K562 (cell line): ENCODE data around the gene RGL2. TPM values are rescaled to one million over a fixed set of nuclear protein-coding genes. Genes with fewer than 3 reads are reported as not detected.

Experiments
- ARID2 ChIP-seq: fragments of 450-650 bp; IDR thresholded peaks from 2 replicates; pipeline ENCODE4 v1.6.1; 2017; ENCODE audit warnings: antibody characterized with exemption, mild to moderate bottlenecking
- BHLHE40 ChIP-seq: IDR thresholded peaks from 2 replicates; pipeline ENCODE4 v1.6.1; 2011; ENCODE audit warnings: low read length, improper control_type of control experiment
- CHD1 ChIP-seq: fragments of 200-600 bp; sonication (generic); IDR thresholded peaks from one replicate; pipeline ENCODE4 v1.6.1; 2012; ENCODE audit warnings: mild to moderate bottlenecking, moderate library complexity, low read length, inconsistent platforms
- CHD2 ChIP-seq: IDR thresholded peaks from 2 replicates; pipeline ENCODE4 v1.6.1; 2011; ENCODE audit warnings: low read depth, low read length
- FOXK2 ChIP-seq, 2 experiments: fragments of 450-650 bp; IDR thresholded peaks in 1 of 2; conservative IDR thresholded peaks in 1 of 2; 2 replicates each; pipeline ENCODE4 v1.6.1; 2016; ENCODE audit warnings: low read depth in 2 of 2, mild to moderate bottlenecking in 1 of 2
- GTF3C2 ChIP-seq: IDR thresholded peaks from 3 replicates; pipeline ENCODE4 v1.6.1; 2011; ENCODE audit warnings: borderline replicate concordance, mild to moderate bottlenecking, moderate library complexity; ENCODE audit not compliant: insufficient read length; ENCODE audit errors: extremely low read depth
- HDAC2 ChIP-seq: fragments of 450-650 bp; IDR thresholded peaks from 2 replicates; pipeline ENCODE4 v1.6.1; 2016; ENCODE audit warnings: mild to moderate bottlenecking
- RBFOX2 ChIP-seq: fragments of 200-400 bp; formaldehyde crosslinking; IDR thresholded peaks from 2 replicates; pipeline ENCODE4 v1.6.1; 2017; ENCODE audit warnings: low read depth, mild to moderate bottlenecking, low read length, moderate library complexity
- RBM34 ChIP-seq: fragments of 200-400 bp; formaldehyde crosslinking; IDR thresholded peaks from 2 replicates; pipeline ENCODE4 v1.6.1; 2018; ENCODE audit warnings: low read length, borderline replicate concordance; ENCODE audit not compliant: insufficient read depth
- SIRT6 ChIP-seq: IDR thresholded peaks from one replicate; pipeline ENCODE4 v1.6.1; 2012; ENCODE audit warnings: low read depth, mild to moderate bottlenecking, control low read depth, inconsistent platforms, low read length, moderate library complexity
- polyA plus RNA-seq, 8 experiments: library from polyadenylated mRNA; depleted of rRNA in 4 of 8; stranded (reverse) in 5 of 8; unstranded in 3 of 8; fragments of >200 nt; fragmentation: Nextera tagmentation in 2 of 8; fragmentation: Illumina TruSeq in 1 of 8; extraction: Ambion mirVana in 2 of 8; extraction: Trizol in 1 of 8; gene quantifications; 2 replicates each; pipeline versions ENCODE4 v1.2.1 to v1.2.3, GENCODE V29; 2011 to 2014; ENCODE audit warnings: inconsistent platforms in 1 of 8, missing spikeins in 1 of 8
- total RNA-seq, 7 experiments: library from RNA; depleted of rRNA in 6 of 7; stranded (reverse); fragments of >200 nt in 6 of 7; fragmentation: Illumina TruSeq in 2 of 7; extraction: Trizol in 2 of 7; gene quantifications; 2 replicates each; pipeline versions ENCODE4 v1.2.1 to v1.2.3, GENCODE V29; 2011 to 2021; ENCODE audit warnings: low replicate concordance in 1 of 7
- TF ChIP-seq, protein P1 (sequence below), 2 experiments: fragments of 450-650 bp in 1 of 2; sonication (generic) in 1 of 2; formaldehyde crosslinking in 1 of 2; IDR thresholded peaks; 2 replicates each; pipeline versions ENCODE4 v1.7.1 to v1.9.0; 2016 to 2022; ENCODE audit warnings: inconsistent platforms in 1 of 2, mild to moderate bottlenecking in 1 of 2, missing genetic modification reagents in 1 of 2
- TF ChIP-seq, protein P2 (sequence below), 2 experiments: fragments of 450-650 bp; conservative IDR thresholded peaks; 2 replicates each; pipeline ENCODE4 v1.6.1; 2017; ENCODE audit warnings: mild to moderate bottlenecking in 2 of 2, moderate library complexity in 2 of 2

The RGL2 gene
- total and polyA plus RNA-seq, 9 of the 15 experiments (the other 6 are each of a cell fraction or from before 2014, with no cell fraction given), result 1.8 to 57.1 (median 19.5) TPM

DNA sequence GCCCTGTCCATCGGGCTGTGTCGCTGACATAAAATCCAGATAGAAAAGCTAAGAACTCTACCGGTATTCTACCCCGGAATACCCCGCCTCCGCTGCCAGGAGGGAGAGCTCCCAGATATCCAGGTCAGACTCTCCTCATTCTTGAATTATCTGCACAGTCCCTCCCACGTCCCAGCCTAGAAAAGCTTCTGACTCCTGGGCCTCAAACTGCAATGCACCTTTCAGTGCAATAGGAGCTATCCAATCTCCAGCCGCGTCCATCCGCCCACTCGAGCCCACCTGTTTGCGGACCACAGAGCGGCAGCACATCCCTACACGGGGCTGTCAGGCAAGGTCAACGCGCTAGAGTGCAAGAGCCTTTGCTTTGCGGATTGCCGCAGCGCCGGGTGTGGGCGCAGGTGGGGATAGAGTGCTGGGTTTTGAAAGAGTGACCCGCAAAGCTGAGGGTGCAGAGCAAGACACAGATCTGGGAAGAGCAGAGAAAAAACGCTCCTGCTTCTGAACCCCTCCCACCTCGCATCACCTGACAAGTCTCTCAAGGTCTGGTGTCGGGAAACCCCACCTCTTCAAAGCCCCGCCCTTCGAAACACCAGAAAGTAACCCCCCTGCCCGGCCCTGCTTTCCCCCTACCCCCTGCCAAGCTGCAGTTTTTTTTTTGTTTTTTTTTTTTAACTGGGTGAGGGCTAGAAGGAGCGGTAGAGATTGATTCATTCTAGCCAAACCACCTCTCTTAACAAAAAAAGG lies 13.8 kb upstream of the RGL2 start (continued):
- no peak for TF ChIP-seq GTF3C2
- no peak for TF ChIP-seq CHD2
- TF ChIP-seq HDAC2, result peak; percentile 43; the same call in 1 of the 2 replicates
- TF ChIP-seq SIRT6, result no peak
- TF ChIP-seq BHLHE40, result peak; percentile 15; the same call in 1 of the 2 replicates
- TF ChIP-seq RBM34, result no peak
- 0 out of 2 replicates have a peak, but pooled peaks have one; percentile 7 for TF ChIP-seq ARID2
- peak; percentile 53 for TF ChIP-seq RBFOX2
- TF ChIP-seq, protein P1, sequence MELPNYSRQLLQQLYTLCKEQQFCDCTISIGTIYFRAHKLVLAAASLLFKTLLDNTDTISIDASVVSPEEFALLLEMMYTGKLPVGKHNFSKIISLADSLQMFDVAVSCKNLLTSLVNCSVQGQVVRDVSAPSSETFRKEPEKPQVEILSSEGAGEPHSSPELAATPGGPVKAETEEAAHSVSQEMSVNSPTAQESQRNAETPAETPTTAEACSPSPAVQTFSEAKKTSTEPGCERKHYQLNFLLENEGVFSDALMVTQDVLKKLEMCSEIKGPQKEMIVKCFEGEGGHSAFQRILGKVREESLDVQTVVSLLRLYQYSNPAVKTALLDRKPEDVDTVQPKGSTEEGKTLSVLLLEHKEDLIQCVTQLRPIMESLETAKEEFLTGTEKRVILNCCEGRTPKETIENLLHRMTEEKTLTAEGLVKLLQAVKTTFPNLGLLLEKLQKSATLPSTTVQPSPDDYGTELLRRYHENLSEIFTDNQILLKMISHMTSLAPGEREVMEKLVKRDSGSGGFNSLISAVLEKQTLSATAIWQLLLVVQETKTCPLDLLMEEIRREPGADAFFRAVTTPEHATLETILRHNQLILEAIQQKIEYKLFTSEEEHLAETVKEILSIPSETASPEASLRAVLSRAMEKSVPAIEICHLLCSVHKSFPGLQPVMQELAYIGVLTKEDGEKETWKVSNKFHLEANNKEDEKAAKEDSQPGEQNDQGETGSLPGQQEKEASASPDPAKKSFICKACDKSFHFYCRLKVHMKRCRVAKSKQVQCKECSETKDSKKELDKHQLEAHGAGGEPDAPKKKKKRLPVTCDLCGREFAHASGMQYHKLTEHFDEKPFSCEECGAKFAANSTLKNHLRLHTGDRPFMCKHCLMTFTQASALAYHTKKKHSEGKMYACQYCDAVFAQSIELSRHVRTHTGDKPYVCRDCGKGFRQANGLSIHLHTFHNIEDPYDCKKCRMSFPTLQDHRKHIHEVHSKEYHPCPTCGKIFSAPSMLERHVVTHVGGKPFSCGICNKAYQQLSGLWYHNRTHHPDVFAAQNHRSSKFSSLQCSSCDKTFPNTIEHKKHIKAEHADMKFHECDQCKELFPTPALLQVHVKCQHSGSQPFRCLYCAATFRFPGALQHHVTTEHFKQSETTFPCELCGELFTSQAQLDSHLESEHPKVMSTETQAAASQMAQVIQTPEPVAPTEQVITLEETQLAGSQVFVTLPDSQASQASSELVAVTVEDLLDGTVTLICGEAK (IDR thresholded peaks at IDR 0.05), result no peak
- TF ChIP-seq, protein P1 (CRISPR knock-in tag; IDR thresholded peaks at IDR 0.05), result no peak
- no peak for TF ChIP-seq FOXK2 (conservative IDR thresholded peaks at IDR 0.05 in 1 of 2, IDR thresholded peaks at IDR 0.05 in 1 of 2; ENCODE audit: low read depth in 2 of 2)
- no peak for TF ChIP-seq CHD1
- TF ChIP-seq, protein P2, sequence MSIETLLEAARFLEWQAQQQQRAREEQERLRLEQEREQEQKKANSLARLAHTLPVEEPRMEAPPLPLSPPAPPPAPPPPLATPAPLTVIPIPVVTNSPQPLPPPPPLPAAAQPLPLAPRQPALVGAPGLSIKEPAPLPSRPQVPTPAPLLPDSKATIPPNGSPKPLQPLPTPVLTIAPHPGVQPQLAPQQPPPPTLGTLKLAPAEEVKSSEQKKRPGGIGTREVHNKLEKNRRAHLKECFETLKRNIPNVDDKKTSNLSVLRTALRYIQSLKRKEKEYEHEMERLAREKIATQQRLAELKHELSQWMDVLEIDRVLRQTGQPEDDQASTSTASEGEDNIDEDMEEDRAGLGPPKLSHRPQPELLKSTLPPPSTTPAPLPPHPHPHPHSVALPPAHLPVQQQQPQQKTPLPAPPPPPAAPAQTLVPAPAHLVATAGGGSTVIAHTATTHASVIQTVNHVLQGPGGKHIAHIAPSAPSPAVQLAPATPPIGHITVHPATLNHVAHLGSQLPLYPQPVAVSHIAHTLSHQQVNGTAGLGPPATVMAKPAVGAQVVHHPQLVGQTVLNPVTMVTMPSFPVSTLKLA (conservative IDR thresholded peaks at IDR 0.05), result peak; percentile 32 to 70; a peak in 3 of 4 replicates
